HepG2 (cell line): ENCODE results near the gene ELOVL2. TPM values are rescaled to one million over a fixed set of nuclear protein-coding genes. Genes with fewer than 3 reads are reported as not detected.

Source experiments
- AGO2 ChIP-seq: fragments of 200-400 bp; formaldehyde crosslinking; optimal IDR thresholded peaks from 2 replicates; pipeline ENCODE3; 2017; ENCODE audit warnings: mild to moderate bottlenecking, low read depth, low read length, moderate library complexity
- ATF7 ChIP-seq, 2 experiments: fragments of 450-650 bp in 1 of 2; sonication (generic) in 1 of 2; formaldehyde crosslinking in 1 of 2; IDR thresholded peaks; 2 replicates each; pipeline versions ENCODE4 v1.4.0 to v1.6.1; 2016 to 2020; ENCODE audit warnings: antibody characterized with exemption in 1 of 2, mild to moderate bottlenecking in 1 of 2, missing genetic modification reagents in 1 of 2
- ELF4 ChIP-seq: sonication (generic); formaldehyde crosslinking; IDR thresholded peaks from 2 replicates; pipeline ENCODE4 v1.5.0; 2020; ENCODE audit warnings: missing genetic modification reagents, mild to moderate bottlenecking, moderate library complexity, borderline replicate concordance
- KLF12 ChIP-seq: sonication (generic); formaldehyde crosslinking; IDR thresholded peaks from 2 replicates; pipeline ENCODE4 v1.4.0; 2020; ENCODE audit warnings: missing genetic modification reagents, borderline replicate concordance
- PBX3 ChIP-seq: sonication (generic); formaldehyde crosslinking; IDR thresholded peaks from 2 replicates; pipeline ENCODE4 v1.8.1; 2023; ENCODE audit warnings: missing genetic modification reagents, inconsistent platforms, borderline replicate concordance
- RXRA ChIP-seq: sonication (generic); formaldehyde crosslinking; IDR thresholded peaks from 2 replicates; pipeline ENCODE4 v1.5.1; 2020; ENCODE audit warnings: missing genetic modification reagents
- ZNF264 ChIP-seq: sonication (generic); formaldehyde crosslinking; IDR thresholded peaks from 2 replicates; pipeline ENCODE4 v1.4.0; 2020; ENCODE audit warnings: missing genetic modification reagents
- ZNF570 ChIP-seq: sonication (generic); formaldehyde crosslinking; IDR thresholded peaks from 2 replicates; pipeline ENCODE4 v1.4.0; 2020; ENCODE audit warnings: mild to moderate bottlenecking, missing genetic modification reagents, borderline replicate concordance
- polyA plus RNA-seq, 8 experiments: library from polyadenylated mRNA; depleted of rRNA in 3 of 8; stranded (reverse) in 7 of 8; unstranded in 1 of 8; fragments of >200 nt; fragmentation: Illumina TruSeq in 4 of 8; extraction: Trizol in 4 of 8; gene quantifications; 2 replicates each; pipeline versions ENCODE4 v1.2.1 to v1.2.3, GENCODE V29; 2011 to 2016; ENCODE audit warnings: low read depth in 4 of 8, missing spikeins in 1 of 8, mixed read lengths in 1 of 8; ENCODE audit not compliant: insufficient read depth in 1 of 8
- total RNA-seq, 5 experiments: library from RNA; depleted of rRNA; stranded (reverse); fragments of >200 nt; fragmentation: Illumina TruSeq; extraction: Trizol; gene quantifications; 2 replicates each; pipeline ENCODE4 v1.2.3, GENCODE V29; 2016; ENCODE audit warnings: low read depth in 1 of 5
- TF ChIP-seq, protein P1 (sequence below): sonication (generic); formaldehyde crosslinking; IDR thresholded peaks from 2 replicates; pipeline ENCODE4 v1.5.1; 2020; ENCODE audit warnings: missing genetic modification reagents, mild to moderate bottlenecking, borderline replicate concordance
- TF ChIP-seq, protein P2 (sequence below): sonication (generic); formaldehyde crosslinking; IDR thresholded peaks from one replicate; pipeline ENCODE4 v1.5.1; 2020; ENCODE audit warnings: mild to moderate bottlenecking, missing genetic modification reagents; ENCODE audit errors: not compliant biosample characterization
- TF ChIP-seq, protein P3 (sequence below): sonication (generic); formaldehyde crosslinking; IDR thresholded peaks from 2 replicates; pipeline ENCODE4 v1.4.0; 2020; ENCODE audit warnings: low read depth, mild to moderate bottlenecking, missing genetic modification reagents
- TF ChIP-seq, protein P4 (sequence below): sonication (generic); formaldehyde crosslinking; IDR thresholded peaks from 2 replicates; pipeline ENCODE4 v1.8.1; 2023; ENCODE audit warnings: mild to moderate bottlenecking, inconsistent platforms, moderate library complexity, missing genetic modification reagents, borderline replicate concordance

The ELOVL2 gene
- total and polyA plus RNA-seq, 2 of the 13 experiments (the other 11 are each of a cell fraction or from before 2014, with no cell fraction given): 43.6 to 65.4 TPM

DNA sequence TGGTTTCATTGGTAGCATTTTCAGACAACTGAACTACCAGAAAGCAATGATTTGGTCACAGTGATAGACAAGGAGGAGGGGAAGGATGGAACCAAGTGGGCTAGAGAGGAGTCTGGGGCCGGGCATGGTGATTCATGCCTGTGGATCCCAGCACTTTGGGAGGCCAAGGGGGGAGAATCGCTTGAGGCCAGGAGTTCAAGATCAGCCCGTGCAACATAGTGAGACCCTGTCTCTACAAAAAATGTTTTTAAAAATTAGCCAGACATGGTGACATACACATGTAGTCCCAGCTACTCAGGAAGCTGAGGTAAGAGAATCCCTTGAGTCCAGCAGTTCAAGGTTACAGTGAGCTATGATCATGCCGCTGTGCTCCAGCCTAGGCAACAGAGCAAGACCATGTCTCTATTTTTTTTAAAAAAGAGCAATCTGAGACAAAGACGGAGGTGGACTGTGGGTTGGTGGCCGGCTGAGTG is 86.7 kb downstream of the ELOVL2 start (continued):
- TF ChIP-seq PBX3 (CRISPR knock-in tag) (no peak), ATF7 (IDR thresholded peaks at IDR 0.05) (0 out of 2 replicates have a peak, but pooled peaks have one; percentile 29), ATF7 (CRISPR knock-in tag; IDR thresholded peaks at IDR 0.05) (peak; percentile 74; the same call in 1 of the 2 replicates), AGO2 (no peak), ELF4 (CRISPR knock-in tag) (0 out of 2 replicates have a peak, but pooled peaks have one; percentile 33), ZNF264 (CRISPR knock-in tag) (peak; percentile 86), RXRA (CRISPR knock-in tag) (peak; percentile 88), KLF12 (CRISPR knock-in tag) (peak; percentile 42; the same call in 1 of the 2 replicates), ZNF570 (CRISPR knock-in tag) (no peak)
- TF ChIP-seq, protein P1, sequence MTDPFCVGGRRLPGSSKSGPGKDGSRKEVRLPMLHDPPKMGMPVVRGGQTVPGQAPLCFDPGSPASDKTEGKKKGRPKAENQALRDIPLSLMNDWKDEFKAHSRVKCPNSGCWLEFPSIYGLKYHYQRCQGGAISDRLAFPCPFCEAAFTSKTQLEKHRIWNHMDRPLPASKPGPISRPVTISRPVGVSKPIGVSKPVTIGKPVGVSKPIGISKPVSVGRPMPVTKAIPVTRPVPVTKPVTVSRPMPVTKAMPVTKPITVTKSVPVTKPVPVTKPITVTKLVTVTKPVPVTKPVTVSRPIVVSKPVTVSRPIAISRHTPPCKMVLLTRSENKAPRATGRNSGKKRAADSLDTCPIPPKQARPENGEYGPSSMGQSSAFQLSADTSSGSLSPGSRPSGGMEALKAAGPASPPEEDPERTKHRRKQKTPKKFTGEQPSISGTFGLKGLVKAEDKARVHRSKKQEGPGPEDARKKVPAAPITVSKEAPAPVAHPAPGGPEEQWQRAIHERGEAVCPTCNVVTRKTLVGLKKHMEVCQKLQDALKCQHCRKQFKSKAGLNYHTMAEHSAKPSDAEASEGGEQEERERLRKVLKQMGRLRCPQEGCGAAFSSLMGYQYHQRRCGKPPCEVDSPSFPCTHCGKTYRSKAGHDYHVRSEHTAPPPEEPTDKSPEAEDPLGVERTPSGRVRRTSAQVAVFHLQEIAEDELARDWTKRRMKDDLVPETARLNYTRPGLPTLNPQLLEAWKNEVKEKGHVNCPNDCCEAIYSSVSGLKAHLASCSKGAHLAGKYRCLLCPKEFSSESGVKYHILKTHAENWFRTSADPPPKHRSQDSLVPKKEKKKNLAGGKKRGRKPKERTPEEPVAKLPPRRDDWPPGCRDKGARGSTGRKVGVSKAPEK (CRISPR knock-in tag): peak; percentile 71; the same call in 1 of the 2 replicates
- TF ChIP-seq, protein P2, sequence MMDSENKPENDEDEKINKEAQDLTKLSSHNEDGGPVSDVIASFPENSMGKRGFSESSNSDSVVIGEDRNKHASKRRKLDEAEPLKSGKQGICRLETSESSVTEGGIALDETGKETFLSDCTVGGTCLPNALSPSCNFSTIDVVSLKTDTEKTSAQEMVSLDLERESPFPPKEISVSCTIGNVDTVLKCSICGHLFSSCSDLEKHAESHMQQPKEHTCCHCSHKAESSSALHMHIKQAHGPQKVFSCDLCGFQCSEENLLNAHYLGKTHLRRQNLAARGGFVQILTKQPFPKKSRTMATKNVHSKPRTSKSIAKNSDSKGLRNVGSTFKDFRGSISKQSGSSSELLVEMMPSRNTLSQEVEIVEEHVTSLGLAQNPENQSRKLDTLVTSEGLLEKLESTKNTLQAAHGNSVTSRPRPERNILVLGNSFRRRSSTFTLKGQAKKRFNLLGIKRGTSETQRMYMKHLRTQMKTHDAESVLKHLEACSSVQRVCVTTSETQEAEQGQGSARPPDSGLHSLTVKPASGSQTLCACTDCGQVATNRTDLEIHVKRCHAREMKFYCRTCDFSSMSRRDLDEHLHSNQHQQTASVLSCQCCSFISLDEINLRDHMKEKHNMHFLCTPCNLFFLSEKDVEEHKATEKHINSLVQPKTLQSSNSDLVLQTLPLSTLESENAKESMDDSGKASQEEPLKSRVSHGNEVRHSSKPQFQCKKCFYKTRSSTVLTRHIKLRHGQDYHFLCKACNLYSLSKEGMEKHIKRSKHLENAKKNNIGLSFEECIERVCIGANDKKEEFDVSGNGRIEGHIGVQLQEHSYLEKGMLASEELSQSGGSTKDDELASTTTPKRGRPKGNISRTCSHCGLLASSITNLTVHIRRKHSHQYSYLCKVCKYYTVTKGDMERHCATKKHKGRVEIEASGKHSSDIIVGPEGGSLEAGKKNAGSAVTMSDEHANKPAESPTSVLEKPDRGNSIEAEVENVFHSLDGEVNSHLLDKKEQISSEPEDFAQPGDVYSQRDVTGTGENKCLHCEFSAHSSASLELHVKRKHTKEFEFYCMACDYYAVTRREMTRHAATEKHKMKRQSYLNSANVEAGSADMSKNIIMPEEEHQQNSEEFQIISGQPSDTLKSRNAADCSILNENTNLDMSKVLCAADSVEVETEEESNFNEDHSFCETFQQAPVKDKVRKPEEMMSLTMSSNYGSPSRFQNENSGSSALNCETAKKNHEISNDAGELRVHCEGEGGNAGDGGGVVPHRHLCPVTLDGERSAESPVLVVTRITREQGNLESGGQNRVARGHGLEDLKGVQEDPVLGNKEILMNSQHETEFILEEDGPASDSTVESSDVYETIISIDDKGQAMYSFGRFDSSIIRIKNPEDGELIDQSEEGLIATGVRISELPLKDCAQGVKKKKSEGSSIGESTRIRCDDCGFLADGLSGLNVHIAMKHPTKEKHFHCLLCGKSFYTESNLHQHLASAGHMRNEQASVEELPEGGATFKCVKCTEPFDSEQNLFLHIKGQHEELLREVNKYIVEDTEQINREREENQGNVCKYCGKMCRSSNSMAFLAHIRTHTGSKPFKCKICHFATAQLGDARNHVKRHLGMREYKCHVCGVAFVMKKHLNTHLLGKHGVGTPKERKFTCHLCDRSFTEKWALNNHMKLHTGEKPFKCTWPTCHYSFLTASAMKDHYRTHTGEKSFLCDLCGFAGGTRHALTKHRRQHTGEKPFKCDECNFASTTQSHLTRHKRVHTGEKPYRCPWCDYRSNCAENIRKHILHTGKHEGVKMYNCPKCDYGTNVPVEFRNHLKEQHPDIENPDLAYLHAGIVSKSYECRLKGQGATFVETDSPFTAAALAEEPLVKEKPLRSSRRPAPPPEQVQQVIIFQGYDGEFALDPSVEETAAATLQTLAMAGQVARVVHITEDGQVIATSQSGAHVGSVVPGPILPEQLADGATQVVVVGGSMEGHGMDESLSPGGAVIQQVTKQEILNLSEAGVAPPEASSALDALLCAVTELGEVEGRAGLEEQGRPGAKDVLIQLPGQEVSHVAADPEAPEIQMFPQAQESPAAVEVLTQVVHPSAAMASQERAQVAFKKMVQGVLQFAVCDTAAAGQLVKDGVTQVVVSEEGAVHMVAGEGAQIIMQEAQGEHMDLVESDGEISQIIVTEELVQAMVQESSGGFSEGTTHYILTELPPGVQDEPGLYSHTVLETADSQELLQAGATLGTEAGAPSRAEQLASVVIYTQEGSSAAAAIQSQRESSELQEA (CRISPR knock-in tag): no peak
- TF ChIP-seq, protein P3, sequence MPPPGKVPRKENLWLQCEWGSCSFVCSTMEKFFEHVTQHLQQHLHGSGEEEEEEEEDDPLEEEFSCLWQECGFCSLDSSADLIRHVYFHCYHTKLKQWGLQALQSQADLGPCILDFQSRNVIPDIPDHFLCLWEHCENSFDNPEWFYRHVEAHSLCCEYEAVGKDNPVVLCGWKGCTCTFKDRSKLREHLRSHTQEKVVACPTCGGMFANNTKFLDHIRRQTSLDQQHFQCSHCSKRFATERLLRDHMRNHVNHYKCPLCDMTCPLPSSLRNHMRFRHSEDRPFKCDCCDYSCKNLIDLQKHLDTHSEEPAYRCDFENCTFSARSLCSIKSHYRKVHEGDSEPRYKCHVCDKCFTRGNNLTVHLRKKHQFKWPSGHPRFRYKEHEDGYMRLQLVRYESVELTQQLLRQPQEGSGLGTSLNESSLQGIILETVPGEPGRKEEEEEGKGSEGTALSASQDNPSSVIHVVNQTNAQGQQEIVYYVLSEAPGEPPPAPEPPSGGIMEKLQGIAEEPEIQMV: no peak
- TF ChIP-seq, protein P4, sequence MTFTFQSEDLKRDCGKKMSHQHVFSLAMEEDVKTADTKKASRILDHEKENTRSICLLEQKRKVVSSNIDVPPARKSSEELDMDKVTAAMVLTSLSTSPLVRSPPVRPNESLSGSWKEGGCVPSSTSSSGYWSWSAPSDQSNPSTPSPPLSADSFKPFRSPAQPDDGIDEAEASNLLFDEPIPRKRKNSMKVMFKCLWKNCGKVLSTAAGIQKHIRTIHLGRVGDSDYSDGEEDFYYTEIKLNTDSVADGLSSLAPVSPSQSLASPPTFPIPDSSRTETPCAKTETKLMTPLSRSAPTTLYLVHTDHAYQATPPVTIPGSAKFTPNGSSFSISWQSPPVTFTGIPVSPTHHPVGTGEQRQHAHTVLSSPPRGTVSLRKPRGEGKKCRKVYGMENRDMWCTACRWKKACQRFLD: peak; percentile 50; the same call in 1 of the 2 replicates
